Hematopoietic multipotent progenitor cell treated with erythropoietin and hydrocortisone succinate and interleukin-3 and kit ligand, for 6 days (in vitro differentiated cells): ENCODE data around the gene LIF.
"Not testable (repeated sequence)": the region's sequence is repeated elsewhere in the genome, so short reads cannot be mapped to it uniquely, and the experiment has no call there.

ENCODE experiments used
- DNase-seq: peaks from one replicate; pipeline ENCODE4 v3.0.0-alpha.2; 2015

The LIF gene

GRCh38 chr22:30224161-30224857, 22.2 kb downstream of the LIF start:
- DNase-seq = no peak

DNA sequence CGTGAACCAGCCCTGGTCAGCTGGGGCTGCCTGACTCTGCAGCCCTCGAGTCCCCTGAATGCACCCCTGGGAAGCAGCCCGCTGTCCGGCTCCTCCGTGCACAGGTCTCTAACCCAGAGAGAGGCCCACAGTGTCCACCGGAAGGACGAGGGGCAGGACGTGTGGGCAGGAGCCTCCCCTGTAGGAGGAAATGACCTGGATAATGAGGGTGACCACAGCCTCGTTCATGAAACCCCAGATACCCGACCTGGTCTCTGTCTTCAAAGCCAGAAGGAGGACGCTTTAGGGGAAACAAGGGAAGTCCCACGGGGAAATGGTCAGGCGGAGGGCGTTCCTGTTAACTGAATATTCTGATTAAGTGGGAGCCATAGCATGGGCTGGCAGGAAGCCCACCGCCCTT, 23.3 kb downstream of the LIF start:
- no peak for DNase-seq

DNA sequence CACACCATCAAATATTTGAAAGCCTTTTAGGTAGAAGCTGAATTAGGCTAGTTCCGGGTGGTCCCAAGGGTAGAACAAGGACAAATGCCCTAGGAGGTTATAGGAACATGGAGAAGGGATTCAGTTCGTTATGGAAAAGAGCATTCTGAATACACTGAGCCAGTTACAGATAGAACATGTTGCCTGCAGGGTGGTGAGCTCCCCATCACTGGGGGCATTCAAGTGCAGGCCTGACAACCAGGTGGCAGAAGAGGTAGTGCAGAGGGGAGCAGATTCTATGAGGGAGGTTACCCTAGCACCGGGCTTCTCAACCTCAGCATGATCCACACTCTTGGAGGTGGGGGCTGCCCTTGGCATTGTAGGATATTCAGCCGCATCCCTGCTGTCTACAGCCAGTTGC, 24.2 kb downstream of the LIF start:
- DNase-seq = no peak

GRCh38 chr22:30221121-30221992, 25.2 kb downstream of the LIF start:
- DNase-seq = no peak

GRCh38 chr22:30220338-30221012, 26.1 kb downstream of the LIF start:
- no peak for DNase-seq

GRCh38 chr22:30219668-30220278, 26.8 kb downstream of the LIF start:
- no peak for DNase-seq

DNA sequence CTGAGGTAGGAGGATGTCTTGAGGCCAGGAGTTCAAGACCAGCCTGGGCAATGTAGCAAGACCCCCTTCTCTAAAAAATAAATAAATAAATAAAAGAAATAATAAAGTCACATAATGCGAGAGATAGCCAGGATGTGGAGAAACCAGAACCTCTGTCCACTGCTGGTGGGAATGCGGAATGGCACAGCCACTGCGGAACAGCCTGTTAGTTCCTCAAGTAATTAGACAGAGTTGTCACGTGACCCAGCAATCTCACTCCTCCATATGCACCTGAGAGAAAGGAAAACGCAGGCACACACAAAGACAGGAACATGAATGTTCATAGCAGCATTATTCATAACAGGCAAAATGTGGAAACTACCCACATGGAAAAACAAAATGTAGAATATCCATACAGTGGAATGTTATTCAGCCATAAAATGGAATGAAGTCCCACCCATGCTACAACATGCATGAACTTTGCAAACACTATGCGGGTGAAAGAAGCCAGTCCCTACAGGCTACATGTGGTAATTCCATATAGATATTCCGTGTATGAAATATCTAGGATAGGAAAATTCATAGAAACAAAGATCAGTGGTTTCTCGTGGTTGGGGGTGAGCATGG, 27.4 kb downstream of the LIF start:
- DNase-seq = no peak

- no peak for DNase-seq
Measured at GRCh38 chr22:30217698-30218560, 28.6 kb downstream of the LIF start.

DNA sequence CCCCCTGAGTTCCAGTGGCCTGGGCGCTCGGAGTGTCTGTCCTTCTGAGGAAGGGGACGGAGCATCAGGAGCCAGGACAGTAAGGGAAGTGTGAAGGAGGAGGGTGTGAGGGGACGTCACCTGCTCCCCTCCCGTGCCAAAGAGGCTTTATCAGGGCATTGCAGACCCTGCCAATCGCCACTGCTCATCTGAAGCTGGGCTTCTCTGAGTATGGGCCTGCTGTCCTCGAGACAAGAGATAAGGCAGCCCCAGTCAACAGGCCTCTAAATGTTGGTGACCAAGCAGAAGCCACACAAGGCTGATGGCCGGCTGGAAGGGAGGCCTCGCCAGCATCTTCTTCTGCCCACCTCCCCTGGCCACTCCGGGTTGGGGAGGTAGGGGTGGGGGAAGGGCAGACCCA, 29.8 kb downstream of the LIF start:
- DNase-seq = peak; percentile 92

GRCh38 chr22:30216272-30216671, 30.3 kb downstream of the LIF start:
- DNase-seq = not testable (repeated sequence)

GRCh38 chr22:30214703-30215407, 31.7 kb downstream of the LIF start:
- no peak for DNase-seq

DNA sequence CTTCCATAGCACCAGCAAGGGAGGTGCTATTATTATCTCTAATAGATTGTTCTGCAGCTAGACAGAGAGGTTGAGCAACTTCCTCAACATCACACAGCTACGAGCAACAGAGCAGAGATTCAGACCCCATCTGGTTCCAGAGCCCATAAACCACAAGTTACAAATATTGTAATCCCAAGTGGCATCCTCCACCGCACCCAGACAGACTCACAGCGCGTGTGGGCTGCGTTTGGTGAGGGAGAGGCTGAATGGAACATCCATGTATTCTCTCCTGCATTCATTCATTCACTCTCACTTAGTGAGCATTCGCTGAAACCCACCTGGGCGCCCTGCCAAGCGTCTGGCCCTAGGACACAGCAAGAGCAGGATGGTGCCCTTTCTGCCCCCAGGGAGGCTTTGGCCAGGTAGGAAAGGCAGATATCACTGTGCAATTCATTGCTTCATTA, 33.5 kb downstream of the LIF start:
- DNase-seq = peak; percentile 58

- DNase-seq = peak; percentile 73
Measured at GRCh38 chr22:30212363-30212995, 34.1 kb downstream of the LIF start.

DNA sequence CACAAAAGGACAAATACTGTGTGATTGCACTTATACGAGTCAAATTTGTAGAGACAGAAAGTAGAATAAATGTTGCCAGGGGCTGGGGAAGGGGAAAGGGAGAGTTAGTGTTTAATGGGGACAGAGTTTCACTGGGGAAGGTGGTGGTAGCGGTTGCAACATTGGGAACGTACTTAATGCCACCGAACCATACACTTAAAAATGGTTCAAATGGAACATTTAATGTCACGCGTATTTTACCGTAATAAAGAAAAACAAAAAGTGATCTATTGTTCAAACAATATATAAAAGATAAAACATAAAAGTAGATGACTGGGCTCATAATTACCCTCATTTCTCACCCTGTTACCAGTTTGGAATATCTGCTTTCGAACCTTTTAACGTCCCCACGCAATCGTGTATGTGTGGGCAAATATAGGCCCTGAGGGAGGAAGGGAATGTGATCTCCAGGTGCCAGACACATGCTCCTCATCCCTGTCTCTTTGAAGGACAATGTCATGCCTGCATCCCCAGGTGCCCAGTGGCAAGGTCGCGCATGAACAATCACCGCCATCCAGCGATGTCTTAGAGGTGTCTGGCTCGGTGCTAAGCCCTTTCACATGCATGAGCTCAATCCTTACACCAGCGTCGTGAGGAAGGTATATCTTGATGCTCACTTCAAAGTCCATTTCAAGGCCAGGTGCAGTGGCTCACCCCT, 35.3 kb downstream of the LIF start:
- DNase-seq = no peak

DNA sequence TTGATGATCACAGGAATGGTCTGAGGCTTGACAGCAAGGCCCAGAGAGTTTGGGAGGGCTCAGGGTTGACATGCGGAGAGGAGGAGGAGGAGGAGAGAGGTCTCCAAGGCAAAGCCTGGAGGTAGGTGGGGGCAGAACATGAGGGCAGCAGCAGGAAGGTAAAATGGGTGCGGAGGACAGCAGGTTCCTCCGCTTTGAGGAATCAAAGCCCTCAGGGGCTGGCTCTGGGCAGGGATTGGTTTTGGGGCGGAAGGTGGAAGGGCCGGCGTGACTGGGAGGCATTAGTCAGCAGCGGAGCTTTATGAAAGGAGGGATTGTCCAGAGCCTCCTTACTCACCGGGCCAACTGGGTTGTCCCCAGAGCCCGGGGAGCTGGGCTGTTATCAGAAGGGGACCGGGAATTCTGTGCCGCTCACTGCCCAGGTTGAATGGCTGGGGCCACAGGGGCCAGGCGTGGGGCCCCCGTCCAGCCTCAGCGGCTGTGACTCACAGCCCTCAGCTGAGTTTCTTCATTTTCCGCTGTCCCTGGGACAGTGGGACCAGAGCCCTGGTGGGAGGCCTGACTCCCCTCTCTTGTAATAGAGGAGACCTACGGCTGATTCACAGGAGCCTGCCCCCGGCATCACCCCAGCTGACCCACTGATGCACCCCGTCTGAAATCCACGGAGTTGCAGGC, 36.2 kb downstream of the LIF start:
- no peak for DNase-seq

GRCh38 chr22:30209642-30210041, 36.9 kb downstream of the LIF start:
- no peak for DNase-seq

DNA sequence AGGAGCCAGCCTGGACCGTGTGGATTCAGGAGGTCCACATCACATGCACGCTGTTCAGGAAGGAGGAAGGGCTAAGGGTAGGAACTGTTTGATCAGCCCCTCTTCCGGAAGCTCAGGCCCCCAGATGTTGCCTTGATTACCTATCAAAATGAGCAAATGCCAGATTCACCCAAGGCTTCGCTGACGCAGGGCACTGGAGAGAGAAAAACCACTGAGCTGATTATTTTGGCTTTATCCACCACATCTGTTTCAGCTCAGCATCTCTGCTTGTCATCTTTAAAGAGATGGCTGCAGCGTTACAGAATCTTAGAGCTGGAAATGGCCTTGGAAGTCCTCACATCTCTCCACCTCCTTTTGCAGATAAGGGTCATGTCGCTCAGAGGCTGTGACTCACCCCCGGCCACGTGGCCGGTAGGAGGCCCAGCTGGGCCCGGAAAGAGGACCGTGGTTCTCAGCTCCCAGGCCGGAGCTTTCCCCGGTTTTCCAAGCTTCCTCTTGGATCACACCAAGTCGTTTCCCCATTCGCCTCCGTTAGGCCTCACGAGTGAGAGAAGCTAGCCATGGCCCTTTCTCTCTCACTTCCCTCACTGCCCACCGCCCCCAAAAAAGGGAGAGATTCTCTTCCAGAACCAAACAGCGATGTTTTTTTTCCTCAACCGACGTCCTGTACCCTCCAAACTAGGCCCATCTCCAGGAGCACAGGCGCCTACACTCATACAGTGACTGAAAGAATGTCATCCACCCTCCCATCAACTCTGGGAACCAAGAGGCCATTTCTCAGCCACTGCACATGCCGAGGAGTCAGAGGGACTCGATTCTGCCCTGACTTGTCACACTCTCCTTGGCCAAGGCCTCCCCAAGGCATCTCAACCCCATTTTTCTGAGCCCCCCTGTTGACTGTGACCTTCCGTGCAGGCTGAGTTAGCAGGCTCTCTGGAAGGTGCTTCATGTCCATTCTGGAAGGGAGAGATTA, 37.6 kb downstream of the LIF start:
- peak; percentile 84 for DNase-seq

GRCh38 chr22:30206944-30207343, 39.6 kb downstream of the LIF start:
- no peak for DNase-seq
